Activated CD4-positive, alpha-beta T cell treated with anti-CD3 and anti-CD28 coated beads, Interleukin-2, amount 50 U/mL, for 24 hours (primary cell): ENCODE results near the gene ISL2.
A peak's percentile ranks its signal among the peaks of the same experiment; 100 is the strongest.

Experiments used
- DNase-seq, 2 donors: peaks; one replicate each; pipeline ENCODE4 v3.0.0-alpha.2; 2020; ENCODE audit warnings: low read depth in 1 of 2, low spot score in 1 of 2

The ISL2 gene

DNA sequence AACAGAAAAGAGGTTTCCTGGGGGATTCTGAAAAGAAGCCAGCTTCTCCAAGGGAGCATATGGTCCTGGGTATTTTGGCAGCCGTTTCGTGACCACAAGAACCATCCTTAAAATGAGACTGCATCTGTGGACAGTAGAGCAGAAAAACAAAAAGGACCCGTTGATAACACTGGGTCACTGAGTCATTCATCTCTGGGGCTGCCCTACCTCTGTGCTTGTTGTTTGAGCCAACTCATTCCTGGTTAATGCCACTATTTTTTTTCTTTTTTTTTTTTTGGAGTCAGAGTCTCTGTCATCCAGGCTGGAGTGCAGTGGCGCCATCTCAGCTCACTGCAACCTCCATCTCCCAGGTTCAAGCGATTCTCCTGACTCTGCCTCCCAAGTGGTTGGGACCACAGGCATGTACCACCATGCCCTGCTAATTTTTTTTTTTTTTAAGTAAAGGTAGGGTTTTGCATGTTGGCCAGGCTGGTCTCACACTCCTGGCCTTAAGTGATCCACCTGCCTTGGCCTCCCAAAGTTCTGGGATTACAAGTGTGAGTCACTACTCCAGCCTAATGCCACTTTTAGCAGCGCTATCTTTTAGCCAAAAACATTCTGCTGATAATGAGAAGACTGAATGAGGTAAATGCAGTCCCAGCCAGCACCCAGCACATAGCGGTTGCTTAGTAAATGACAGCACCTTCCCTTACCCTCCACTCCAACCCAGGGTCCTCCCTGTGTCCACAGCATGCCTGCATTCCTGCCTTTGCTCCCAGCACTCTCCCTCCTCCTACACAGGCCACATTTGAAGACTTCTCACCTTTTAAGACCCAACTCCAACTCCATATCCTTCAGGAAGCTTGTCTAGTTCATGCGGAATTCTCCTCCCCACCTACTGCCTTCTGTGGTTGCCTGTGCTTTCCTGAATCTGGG, 9.1 kb upstream of the ISL2 start:
- DNase-seq = no peak

DNA sequence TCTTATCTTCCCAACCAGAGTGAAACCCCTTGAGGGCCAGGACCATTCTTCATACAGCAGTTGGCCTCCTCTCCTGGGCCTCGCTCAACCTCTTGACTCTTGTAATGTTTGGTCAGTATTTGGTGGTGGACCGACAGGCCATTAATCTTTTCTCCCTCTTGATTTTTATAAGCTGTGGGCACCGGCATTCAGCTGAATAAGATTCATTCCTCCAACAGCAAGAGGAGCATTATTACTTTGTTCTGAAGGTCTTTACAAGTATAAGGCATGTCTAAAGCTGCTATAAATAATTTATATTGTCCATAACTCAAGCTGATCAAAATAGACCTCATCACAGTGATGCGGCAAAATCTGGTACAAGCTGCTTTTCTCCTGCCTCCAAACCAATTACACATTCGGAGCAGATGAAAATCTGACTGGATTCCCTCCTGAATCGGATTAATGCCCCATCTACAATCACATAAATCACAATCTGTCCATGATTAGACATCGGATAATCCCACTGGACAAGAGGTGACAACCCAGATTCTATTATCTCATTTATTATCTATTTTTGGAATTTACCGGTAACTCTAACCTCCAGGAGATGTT, 8.4 kb upstream of the ISL2 start:
- no peak for DNase-seq

DNA sequence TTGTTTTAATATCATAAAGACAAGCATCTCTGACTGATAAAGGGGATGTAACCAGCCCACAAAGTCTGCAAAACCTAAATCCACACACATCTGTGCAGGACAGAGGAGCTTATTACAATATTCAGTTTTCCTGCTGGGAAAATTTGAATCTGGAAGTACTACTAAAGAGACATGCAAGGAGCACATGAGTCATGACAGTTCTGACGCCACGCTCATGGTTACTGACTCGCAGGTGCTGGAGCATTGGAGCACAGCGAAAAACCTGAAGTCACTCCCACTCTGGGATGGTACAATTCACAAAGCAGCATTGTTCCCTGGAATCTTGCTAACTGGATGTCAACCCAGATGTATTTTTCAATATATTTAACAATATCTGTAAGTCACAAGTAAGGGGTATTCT, 7.6 kb upstream of the ISL2 start:
- DNase-seq = no peak

DNA sequence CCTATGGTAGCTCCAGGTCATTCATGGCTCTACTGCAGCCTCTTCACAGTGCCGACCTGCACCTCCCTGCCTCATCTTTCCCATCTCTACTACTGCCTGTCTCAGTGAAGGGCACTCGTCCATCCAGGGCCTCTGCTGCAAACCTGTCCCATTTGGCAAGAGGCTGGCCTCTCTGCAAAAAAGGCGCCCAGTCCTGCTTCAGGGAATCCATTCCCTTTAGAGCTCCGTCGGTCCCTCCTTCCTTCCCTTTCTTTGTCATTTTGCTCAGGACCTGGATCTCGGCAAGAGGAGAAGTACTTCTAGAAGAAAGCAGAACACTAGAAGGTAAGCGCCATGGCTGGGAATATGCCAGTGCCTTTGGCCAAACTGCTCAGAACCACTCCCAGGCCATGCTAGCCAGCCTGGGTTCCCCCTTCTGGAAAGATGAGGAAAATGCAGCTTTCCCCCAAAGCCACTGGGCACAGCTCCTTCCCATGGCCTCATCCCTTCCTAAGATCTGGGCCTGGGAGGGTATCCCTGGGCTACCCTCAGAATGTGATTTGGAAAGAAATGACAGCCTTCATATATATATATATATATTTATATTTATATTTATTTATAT, 6.4 kb upstream of the ISL2 start:
- no peak for DNase-seq

DNA sequence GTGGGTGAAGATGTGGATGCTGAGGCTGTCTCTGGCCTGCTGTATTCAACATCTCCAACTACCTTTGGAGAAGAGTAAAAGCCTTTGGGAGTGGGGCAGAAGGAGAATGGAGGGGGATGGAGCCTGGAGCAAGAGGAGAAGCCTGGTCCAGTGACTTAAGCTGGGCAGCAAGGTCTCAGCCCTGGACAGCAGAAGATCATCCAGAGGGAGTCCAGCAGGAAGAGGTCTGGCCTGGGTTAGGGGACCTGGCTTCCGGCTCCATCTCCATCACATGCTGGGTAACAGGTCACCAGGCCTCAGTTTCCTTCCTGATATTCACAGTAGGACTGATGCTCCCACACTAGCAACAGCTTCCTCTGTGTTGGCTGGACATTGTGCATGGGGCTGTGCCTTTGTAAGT, 3.8 kb upstream of the ISL2 start:
- no peak for DNase-seq

DNA sequence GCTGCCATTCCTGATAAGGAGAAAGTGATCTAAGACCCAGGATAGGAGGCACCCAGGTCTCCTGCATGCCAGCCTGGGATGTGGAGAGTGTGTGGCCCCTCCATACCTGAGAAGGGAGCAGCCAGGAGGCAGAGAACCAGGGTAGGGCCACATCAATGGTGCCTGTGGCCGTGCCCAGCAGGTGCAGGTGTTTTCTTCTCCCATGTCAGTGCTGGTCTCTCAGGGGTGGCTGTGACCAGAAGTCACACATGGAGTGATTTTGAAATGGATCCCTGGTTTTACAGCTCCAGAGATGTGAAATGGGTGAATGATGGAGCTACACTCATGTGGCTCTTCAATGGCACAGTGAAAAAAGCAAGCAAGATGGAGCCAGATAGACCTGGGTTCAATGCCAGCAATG, 3.3 kb upstream of the ISL2 start:
- no peak for DNase-seq

DNA sequence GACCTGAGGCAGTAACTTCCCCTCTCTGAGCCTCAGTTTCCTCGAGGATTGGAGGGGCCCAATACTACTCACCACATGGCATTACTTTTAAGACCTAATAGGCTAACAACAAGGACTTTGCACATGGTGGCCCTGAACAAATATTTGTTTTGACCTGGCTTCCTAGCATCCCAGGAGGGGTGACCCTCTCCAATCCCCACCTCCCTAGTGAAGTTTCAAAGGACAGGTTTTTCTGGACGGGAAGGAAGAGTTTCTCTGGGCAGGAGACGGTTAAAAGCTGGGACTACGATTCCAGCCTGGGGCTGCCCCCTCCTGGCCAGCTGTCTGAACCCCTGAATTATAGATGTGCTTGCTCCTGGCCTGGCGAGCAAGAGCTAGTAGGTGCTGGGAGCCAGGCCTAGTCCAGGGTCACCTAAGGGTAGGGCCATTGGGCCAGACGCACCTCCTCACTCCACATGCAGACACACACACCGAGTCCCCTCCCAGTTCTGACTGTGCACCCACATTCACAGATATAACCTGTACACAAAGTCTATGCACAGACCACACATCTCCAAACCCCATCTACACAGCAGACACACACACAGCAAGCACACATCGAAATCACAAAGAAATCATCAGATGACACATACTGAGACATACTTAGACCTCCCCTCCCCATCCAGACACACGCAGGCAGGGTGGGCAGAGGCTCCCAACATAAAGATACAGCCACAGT, 2.7 kb upstream of the ISL2 start:
- DNase-seq = no peak

DNA sequence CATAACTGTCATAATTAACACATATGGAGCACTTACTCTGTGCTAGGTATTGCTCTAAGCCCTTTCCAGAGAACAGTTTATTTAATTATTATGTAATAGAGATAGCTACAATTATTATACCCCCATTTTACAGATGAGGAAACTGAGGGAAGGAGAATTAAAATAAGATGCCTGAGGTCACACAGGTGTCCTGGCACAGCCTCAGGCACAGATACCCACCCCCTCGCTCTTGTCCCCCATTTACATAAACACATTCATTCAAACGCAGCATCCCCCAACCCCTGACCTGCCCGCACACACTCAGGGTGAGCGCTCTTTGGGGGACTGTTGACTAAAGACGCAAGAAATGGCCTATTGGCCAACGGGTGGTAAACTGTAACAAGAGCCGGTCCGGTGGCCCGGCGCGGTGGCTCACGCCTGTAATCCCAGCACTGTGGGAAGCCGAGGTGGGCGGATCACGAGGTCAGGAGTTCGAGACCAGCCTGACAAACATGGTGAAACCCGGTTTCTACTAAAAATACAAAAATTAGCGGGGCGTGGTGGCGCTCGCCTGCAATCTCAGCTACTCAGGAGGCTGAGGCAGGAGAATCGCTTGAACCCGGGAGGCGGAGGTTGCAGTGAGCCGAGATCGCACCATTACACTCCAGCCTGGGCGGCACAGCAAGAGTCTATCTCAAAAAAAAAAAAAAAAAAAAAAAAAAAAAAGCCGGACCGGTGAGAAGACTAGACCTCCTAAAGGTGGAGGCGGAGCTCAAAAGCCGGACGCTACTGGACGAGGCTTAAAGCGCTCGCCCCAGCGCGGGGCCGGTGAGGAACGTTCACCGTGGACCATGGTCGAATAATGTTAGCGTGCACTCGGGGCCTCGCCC, 1.9 kb upstream of the ISL2 start:
- no peak for DNase-seq

DNA sequence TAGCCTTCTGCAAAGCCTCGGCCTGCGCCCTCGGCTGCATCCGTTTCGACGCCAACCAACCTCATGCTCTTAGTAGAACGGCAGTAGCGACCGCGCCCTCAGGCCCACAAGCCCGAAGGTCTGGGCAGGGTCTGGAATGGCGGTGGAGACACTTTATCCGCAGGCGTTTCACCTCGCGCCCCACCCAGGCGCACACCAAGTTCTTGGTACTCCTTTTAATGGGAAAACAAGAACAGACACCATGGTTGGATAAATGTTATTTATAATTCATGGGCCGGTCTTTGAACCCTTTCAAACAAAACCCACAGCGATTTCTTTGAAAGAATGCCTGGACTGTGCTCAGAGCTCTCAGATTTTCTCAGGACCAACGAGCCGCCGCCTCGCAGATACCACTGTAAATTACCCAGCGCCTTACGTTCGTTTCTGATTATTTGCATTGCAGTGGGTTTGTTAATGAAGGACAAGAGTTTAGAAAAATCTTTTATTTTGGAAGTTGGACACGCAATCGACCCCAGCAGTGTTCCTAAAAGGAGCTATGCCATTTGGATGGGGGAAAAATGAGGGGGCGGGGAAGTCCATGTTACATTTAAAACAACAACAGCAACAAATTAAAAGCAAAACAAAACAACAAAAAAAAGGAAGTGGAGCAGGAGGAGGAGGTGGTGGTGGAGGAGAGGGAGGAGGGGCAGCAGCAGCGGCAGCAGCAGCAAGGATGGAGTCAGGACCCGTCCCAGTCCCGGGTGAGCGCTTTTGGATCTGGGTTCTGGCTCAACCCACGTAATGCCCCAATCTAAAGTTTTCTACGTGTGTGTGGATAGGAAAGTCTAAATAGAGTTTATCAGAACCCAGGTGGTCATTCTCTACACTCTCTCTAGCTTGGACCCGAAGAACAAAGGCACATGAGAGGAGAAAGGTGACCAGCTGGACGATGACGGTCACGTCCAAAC, 993 bp upstream of the ISL2 start:
- DNase-seq = no peak

DNA sequence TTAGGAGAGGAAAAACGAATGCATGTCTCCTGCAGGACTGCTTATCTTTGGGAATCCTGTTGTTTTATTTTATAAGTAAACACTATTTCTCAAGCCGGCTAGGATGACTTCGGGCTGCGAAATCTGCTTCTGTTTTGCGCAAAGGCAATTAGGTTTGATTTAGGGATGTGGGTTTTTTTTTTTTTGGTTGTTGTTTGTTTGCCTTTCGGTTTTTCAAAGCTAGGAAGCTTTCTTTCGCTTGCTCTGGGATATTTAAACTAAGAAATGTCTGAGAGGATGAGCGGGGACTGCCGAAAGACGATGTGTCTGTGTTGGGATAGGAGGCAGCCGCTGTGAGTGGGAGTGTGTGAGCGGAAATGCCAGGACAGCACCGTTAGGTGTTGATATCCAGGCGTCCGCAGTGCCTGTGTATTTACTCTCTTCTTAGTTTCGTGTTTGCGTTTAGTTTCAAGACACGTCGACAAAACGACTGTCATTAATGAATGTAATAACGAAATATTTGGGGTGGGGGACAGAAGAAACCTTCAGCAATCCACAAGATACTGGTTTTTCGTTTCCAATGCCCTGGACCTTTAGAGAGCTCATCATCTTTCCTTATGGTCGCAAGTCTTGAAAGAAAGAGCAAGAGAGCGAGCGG, 604 bp downstream of the ISL2 start:
- no peak for DNase-seq

DNA sequence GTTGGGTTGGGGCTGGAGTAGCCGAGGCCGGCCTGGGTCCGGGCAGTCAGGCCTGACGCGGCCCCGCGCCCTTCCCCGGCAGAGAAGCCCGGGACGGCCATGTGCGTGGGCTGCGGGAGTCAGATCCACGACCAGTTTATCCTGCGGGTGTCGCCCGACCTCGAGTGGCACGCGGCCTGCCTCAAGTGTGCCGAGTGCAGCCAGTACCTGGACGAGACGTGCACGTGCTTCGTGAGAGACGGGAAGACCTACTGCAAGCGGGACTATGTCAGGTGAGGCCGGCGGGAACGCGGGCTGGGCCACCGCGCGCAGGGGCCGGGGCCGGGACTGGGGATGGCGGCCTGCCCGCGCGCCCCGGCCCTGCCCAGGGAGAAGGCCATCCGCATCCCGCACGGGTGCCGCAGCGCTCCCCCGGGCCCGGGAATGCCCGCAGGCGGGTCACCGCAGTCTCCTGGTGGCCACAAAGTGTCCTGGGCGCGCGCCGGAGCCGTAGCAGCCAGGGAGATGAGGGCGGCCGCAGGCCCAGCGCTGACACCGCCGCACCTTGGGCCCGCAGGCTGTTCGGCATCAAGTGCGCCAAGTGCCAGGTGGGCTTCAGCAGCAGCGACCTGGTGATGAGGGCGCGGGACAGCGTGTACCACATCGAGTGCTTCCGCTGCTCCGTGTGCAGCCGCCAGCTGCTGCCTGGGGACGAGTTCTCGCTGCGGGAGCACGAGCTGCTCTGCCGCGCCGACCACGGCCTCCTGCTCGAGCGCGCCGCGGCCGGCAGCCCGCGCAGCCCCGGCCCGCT, 1.3 kb downstream of the ISL2 start:
- DNase-seq = no peak

DNA sequence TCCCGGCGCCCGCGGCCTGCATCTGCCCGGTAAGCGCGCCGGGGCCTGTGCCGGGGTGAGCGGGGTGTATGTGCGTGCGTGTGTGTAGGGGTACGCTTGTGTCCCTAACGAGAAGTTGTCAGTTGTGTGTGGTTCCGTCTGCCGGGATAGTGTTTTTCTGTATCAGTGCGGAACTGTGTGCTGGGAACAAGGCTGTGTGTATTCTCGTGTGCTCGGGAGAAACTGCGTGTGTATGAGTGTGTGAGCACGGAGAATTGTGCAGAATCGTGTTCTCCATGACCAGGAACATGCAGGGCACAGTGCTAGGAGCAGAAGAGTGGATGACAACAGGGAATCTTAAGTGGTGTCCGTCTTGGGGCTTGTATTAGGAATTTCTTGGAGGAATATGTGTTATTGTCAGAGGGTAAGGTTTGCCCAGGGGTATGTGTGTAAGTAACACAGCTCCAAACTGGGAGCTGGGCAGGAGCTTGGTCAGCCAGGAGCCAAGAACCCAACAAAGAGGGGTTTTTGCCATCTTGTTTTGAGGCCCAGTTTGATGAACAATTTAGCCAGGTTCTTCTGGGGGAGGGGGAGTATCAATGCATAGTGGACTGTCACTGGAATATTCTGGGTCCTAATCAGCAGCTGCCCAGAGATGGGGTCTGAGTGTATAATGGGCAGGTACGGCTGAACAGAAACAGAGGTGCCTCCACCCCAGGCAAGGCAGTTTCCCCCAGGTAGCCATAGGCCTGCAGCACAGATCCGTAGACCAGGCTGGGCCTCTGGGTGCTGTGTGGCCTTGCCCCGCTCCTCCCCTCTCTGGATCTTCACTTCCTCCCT, 2.1 kb downstream of the ISL2 start:
- DNase-seq = no peak

DNA sequence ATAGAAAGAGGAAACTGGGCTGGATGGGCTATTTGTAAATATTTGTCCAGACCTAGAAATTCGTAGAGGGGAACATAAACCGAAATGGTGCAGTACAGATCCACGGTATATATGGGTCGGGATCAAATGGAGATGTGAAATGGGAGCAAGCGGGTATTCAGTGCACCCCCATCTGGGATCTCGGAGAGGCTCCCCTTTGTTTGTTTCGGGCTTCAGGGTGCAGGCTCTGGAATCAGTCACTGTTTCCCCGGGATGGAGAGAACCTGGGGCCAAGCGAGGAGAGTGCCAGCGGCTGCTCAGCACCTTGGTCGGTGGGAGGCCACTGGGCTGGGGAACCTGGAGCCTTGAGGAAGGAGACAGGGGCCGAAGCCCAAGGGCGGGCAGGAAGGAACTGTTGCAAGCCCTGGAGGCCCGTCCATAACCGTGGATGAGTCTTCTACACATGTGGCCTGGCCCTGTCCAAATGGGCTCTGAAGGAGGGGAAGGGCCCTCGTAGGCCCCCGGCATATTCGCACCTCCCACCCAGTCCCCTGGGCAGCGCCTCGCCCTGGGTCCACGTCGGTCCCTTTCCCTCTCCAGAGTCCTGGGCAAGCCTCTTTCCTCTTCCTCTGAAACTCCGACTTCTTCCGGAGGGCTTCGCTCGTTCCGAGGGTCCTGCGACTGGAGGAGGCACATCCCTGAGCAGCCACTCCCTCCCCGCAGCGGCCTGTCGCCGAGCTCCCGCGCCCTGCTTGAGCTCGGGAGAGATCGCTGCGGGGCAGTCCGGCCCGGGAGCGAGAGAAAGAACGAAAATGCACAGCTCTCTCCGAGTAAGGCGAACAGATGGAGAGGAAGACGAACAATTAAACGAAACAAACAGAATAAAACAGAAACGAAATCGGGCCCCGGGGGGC, 3.0 kb downstream of the ISL2 start:
- no peak for DNase-seq

DNA sequence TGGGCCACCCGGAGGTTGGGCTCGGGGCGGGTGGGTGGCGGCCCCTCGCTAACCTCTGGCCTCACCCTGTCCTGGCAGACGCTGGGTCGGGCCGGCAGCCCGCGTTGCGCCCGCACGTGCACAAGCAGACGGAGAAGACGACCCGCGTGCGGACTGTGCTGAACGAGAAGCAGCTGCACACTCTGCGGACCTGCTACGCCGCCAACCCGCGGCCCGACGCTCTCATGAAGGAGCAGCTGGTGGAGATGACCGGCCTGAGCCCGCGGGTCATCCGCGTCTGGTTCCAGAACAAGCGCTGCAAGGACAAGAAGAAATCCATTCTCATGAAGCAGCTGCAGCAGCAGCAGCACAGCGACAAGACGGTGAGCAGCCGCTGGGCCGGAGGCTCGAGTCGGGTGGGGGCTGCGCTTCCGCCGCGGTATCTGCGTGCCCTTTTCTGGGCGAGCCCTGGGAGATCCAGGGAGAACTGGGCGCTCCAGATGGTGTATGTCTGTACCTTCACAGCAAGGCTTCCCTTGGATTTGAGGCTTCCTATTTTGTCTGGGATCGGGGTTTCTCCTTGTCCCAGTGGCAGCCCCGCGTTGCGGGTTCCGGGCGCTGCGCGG, 3.7 kb downstream of the ISL2 start:
- no peak for DNase-seq

DNA sequence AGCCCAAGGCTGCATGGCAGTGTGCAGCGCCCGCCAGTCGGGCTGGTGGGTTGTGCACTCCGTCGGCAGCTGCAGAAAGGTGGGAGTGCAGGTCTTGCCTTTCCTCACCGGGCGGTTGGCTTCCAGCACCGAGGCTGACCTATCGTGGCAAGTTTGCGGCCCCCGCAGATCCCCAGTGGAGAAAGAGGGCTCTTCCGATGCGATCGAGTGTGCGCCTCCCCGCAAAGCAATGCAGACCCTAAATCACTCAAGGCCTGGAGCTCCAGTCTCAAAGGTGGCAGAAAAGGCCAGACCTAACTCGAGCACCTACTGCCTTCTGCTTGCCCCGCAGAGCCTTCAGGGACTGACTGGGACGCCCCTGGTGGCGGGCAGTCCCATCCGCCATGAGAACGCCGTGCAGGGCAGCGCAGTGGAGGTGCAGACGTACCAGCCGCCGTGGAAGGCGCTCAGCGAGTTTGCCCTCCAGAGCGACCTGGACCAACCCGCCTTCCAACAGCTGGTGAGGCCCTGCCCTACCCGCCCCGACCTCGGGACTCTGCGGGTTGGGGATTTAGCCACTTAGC, 4.3 kb downstream of the ISL2 start:
- peak in 1 of 2 donors; percentile 17 for DNase-seq
